ENCODE results near the gene ARID3A. TPM values are rescaled to one million over a fixed set of nuclear protein-coding genes. Genes with fewer than 3 reads are reported as not detected.

ARID3A gene
- total and polyA plus RNA-seq, 2 of the 13 experiments (the other 11 are each of a cell fraction or from before 2014, with no cell fraction given), result 71.3 to 77.9 TPM

DNA sequence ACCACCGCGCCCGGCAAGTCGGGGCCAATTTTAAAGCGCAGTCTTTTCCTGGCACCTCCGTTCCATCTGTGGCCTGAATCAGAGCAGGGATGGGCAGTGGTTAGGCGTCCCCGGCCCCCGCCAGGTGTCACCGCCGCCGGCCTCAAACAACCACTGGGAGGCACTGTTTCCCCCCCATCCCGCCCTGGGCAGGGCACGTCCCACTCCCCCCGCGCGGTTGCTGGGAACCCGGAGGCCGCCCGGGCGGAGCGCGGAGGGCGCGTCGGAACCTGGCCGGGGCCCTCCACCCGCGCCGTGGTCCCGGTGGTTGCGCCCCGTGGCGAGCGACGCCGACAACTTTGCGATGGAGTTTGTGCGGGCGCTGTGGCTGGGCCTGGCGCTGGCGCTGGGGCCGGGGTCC is 74.3 kb downstream of the ARID3A start, which contains the start of gene GRIN3B (continued):
- TF ChIP-seq STAT6 (CRISPR knock-in tag; IDR thresholded peaks at IDR 0.05; ENCODE audit: borderline replicate concordance) (no peak), ZNF776 (CRISPR knock-in tag; IDR thresholded peaks at IDR 0.05) (no peak), ZNF460 (CRISPR knock-in tag; IDR thresholded peaks at IDR 0.05; ENCODE audit: borderline replicate concordance) (no peak), ZC3H13 (CRISPR knock-in tag; IDR thresholded peaks at IDR 0.05) (no peak), CTCF (CRISPR knock-in tag; IDR thresholded peaks at IDR 0.05) (peak; percentile 78), CBX5 (CRISPR knock-in tag; IDR thresholded peaks at IDR 0.05; ENCODE audit: borderline replicate concordance) (no peak), ZNF773 (CRISPR knock-in tag; IDR thresholded peaks at IDR 0.05; ENCODE audit: borderline replicate concordance) (no peak), HIC2 (CRISPR knock-in tag; IDR thresholded peaks at IDR 0.05; ENCODE audit: low read depth) (no peak), XBP1 (CRISPR knock-in tag; IDR thresholded peaks at IDR 0.05) (no peak), SMAD1 (CRISPR knock-in tag; IDR thresholded peaks at IDR 0.05; ENCODE audit: borderline replicate concordance, low read depth) (no peak), MTA3 (CRISPR knock-in tag; IDR thresholded peaks at IDR 0.05) (no peak), RFX5 (IDR thresholded peaks at IDR 0.05; ENCODE audit: low read depth, low read length) (no peak), GABPB1 (CRISPR knock-in tag; IDR thresholded peaks at IDR 0.05) (peak; percentile 49; the same call in 1 of the 2 replicates), ZNF3 (CRISPR knock-in tag; IDR thresholded peaks at IDR 0.05) (no peak), IKZF4 (CRISPR knock-in tag; IDR thresholded peaks at IDR 0.05; ENCODE audit: borderline replicate concordance, low read depth, not compliant biosample characterization) (no peak), ZSCAN12 (CRISPR knock-in tag; IDR thresholded peaks at IDR 0.05) (no peak)
- TF ChIP-seq, protein P1, sequence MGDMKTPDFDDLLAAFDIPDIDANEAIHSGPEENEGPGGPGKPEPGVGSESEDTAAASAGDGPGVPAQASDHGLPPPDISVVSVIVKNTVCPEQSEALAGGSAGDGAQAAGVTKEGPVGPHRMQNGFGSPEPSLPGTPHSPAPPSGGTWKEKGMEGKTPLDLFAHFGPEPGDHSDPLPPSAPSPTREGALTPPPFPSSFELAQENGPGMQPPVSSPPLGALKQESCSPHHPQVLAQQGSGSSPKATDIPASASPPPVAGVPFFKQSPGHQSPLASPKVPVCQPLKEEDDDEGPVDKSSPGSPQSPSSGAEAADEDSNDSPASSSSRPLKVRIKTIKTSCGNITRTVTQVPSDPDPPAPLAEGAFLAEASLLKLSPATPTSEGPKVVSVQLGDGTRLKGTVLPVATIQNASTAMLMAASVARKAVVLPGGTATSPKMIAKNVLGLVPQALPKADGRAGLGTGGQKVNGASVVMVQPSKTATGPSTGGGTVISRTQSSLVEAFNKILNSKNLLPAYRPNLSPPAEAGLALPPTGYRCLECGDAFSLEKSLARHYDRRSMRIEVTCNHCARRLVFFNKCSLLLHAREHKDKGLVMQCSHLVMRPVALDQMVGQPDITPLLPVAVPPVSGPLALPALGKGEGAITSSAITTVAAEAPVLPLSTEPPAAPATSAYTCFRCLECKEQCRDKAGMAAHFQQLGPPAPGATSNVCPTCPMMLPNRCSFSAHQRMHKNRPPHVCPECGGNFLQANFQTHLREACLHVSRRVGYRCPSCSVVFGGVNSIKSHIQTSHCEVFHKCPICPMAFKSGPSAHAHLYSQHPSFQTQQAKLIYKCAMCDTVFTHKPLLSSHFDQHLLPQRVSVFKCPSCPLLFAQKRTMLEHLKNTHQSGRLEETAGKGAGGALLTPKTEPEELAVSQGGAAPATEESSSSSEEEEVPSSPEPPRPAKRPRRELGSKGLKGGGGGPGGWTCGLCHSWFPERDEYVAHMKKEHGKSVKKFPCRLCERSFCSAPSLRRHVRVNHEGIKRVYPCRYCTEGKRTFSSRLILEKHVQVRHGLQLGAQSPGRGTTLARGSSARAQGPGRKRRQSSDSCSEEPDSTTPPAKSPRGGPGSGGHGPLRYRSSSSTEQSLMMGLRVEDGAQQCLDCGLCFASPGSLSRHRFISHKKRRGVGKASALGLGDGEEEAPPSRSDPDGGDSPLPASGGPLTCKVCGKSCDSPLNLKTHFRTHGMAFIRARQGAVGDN (CRISPR knock-in tag; IDR thresholded peaks at IDR 0.05), result peak; percentile 64
- TF ChIP-seq, protein P2, sequence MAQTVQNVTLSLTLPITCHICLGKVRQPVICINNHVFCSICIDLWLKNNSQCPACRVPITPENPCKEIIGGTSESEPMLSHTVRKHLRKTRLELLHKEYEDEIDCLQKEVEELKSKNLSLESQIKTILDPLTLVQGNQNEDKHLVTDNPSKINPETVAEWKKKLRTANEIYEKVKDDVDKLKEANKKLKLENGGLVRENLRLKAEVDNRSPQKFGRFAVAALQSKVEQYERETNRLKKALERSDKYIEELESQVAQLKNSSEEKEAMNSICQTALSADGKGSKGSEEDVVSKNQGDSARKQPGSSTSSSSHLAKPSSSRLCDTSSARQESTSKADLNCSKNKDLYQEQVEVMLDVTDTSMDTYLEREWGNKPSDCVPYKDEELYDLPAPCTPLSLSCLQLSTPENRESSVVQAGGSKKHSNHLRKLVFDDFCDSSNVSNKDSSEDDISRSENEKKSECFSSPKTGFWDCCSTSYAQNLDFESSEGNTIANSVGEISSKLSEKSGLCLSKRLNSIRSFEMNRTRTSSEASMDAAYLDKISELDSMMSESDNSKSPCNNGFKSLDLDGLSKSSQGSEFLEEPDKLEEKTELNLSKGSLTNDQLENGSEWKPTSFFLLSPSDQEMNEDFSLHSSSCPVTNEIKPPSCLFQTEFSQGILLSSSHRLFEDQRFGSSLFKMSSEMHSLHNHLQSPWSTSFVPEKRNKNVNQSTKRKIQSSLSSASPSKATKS (CRISPR knock-in tag; IDR thresholded peaks at IDR 0.05), result no peak

Measured in HepG2 (cell line).